Sciatic nerve (tissue), 1 donor: ENCODE measurements around the gene LIPJ. TPM values are rescaled to one million over a fixed set of nuclear protein-coding genes. Genes with fewer than 3 reads are reported as not detected.

ENCODE experiments used
- total RNA-seq: library from RNA; stranded (reverse); fragmentation: NEBNext Ultra II Directional; extraction: Animal tissue kit (Norgen Biotek cat#: 25700); gene quantifications from one replicate; pipeline ENCODE4 v1.2.1, GENCODE V29; 2021
- donor health status: DM: no; HTN: no; CAD: no.

The LIPJ gene
- total RNA-seq, 1 donor from 2014 or later = 0.13 TPM

Other genes with a start within 250 kb of the LIPJ start
- 5.5 TPM for gene RNLS, start 3.4 kb upstream of the LIPJ start, total RNA-seq
- gene LIPF, start 77.7 kb downstream of the LIPJ start, total RNA-seq = not detected
- gene LIPK, start 119.5 kb downstream of the LIPJ start, total RNA-seq = not detected
- gene LIPN, start 173.3 kb downstream of the LIPJ start, total RNA-seq = 0.31 TPM
- not detected for gene LIPM, start 216.0 kb downstream of the LIPJ start, total RNA-seq